A549 treated with CORT108297 at 1 μM for 4 hours (cell line): ENCODE measurements around the gene ZNF14. TPM values are rescaled to one million over a fixed set of nuclear protein-coding genes. Genes with fewer than 3 reads are reported as not detected.

ENCODE experiments used
- total RNA-seq: library from RNA; stranded (reverse); fragments of 200-300 nt; extraction: Qiagen RNA extraction; gene quantifications from 5 replicates; pipeline ENCODE4 v1.2.3, GENCODE V29; 2022

The ZNF14 gene
- total RNA-seq, result 1.5 to 2.1 TPM (median 1.9 TPM) in 5 replicates

GRCh38 chr19:19732579-19733501 lies at the start of gene ZNF14:
Gene ZNF14, minus strand, starts transcription at chr19:19733112. Its CDS starts 154 bp downstream, at chr19:19732958.

DNA sequence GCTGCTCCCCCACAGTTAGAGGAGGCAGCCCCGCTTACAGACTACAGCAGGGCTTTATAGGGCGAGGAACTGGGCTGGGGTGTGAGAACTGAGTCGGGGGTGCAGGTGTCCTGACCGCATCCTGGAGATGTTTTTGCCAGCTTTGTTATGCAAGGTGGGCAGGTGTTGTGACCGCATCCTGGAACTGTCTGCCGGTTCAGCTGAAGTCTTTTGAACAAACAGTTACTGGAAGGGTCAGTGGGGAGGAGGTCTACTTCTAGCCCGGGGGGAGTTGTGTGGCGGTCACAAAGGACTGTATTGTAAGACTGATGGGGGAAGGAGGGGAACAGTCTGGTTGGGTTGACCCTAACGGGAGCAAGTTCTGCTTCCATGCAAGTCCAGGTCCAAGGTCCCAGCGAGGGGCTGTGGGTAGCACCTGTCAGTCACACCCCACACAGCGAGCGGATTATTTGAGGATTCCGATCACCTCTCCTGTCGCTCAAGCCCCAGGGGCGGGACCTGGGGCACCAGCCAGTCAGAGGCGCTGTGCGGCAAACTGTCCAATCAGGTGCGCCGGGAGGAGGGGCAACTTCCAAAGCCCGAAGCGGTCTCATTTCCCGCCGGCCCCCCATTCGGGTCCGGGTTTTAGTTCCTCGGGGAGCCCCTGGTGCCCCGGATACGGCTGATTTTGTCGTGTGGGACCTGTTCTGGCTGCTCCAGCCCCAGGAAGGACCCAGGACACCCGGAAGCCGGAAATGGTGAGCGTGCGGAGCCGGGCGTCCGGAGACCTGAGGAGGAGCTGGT lies 64.5 kb downstream of the ZNF14 start, which contains the start of gene ZNF101:
Gene ZNF101 (plus strand): TSS at position 610 of the 783 bp plus-strand sequence. CDS start 125 bp downstream, at position 735.

GRCh38 chr19:19663256-19664120 lies 69.4 kb downstream of the ZNF14 start, which contains the start of gene ATP13A1:
Gene ATP13A1, minus strand, starts transcription at chr19:19663676. Its CDS starts 10 bp downstream, at chr19:19663666.

Other genes starting within 250 kb of the ZNF14 start
- gene TSSK6, start 217.6 kb downstream of the ZNF14 start, total RNA-seq, result 0.85 to 2.1 TPM (median 1.7 TPM) in 5 replicates
- 150 to 186 TPM (median 159 TPM) in 5 replicates for gene NDUFA13, start 216.9 kb downstream of the ZNF14 start, total RNA-seq
- gene YJEFN3, start 204.2 kb downstream of the ZNF14 start, total RNA-seq, result 2.1 to 4.8 TPM (median 4.4 TPM) in 5 replicates
- 0.13 to 0.45 TPM (median 0.22 TPM) in 5 replicates for gene CILP2, start 194.8 kb downstream of the ZNF14 start, total RNA-seq
- gene PBX4, start 114.4 kb downstream of the ZNF14 start, total RNA-seq, result 0.91 to 2.2 TPM (median 1.6 TPM) in 5 replicates
- gene LPAR2, start 104.9 kb downstream of the ZNF14 start, total RNA-seq, result 3.1 to 4.3 TPM (median 4.2 TPM) in 5 replicates
- 4.0 to 5.7 TPM (median 4.9 TPM) in 5 replicates for gene GMIP, start 89.5 kb downstream of the ZNF14 start, total RNA-seq
- gene ATP13A1, start 69.4 kb downstream of the ZNF14 start, total RNA-seq, result 22.9 to 36.5 TPM (median 34.2 TPM) in 5 replicates
- 3.0 to 5.5 TPM (median 4.2 TPM) in 5 replicates for gene ZNF101, start 64.3 kb downstream of the ZNF14 start, total RNA-seq
- 0.07 to 0.22 TPM (median 0.13 TPM) in 5 replicates for gene ZNF506, start 88.6 kb upstream of the ZNF14 start, total RNA-seq
- gene ZNF253, start 132.8 kb upstream of the ZNF14 start, total RNA-seq, result not detected in 5 replicates
- not detected in 5 replicates for gene ZNF93, start 167.8 kb upstream of the ZNF14 start, total RNA-seq